Measurements from ENCODE around the gene ZNF774.

ZNF774 gene

GRCh38 chr15:90305932-90306331, 46.2 kb upstream of the ZNF774 start (continued):
- TF ChIP-seq, protein P1, sequence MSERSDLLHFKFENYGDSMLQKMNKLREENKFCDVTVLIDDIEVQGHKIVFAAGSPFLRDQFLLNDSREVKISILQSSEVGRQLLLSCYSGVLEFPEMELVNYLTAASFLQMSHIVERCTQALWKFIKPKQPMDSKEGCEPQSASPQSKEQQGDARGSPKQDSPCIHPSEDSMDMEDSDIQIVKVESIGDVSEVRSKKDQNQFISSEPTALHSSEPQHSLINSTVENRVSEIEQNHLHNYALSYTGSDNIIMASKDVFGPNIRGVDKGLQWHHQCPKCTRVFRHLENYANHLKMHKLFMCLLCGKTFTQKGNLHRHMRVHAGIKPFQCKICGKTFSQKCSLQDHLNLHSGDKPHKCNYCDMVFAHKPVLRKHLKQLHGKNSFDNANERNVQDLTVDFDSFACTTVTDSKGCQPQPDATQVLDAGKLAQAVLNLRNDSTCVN (tag by site-specific recombination; optimal IDR thresholded peaks at IDR 0.05): no peak
- no peak for TF ChIP-seq ZNF768 (tag by site-specific recombination; IDR thresholded peaks at IDR 0.05)
- no peak for TF ChIP-seq ZNF214 (tag by site-specific recombination; IDR thresholded peaks at IDR 0.05; ENCODE audit: borderline replicate concordance)

GRCh38 chr15:90306560-90306959, 45.5 kb upstream of the ZNF774 start:
- no peak overlapping the region for H3K27ac ChIP-seq (ENCODE audit: extremely low read depth, low read depth, low read length)
- no peaks in the 10 kb centered on the region for H3K4me1 ChIP-seq (ENCODE audit: control insufficient read depth, insufficient read depth, low read length)
- no peaks in the 10 kb centered on the region for H3K36me3 ChIP-seq (ENCODE audit: control insufficient read depth in 2 of 2, insufficient read depth in 1 of 2, low read length in 2 of 2)
- TF ChIP-seq MZF1 (tag by site-specific recombination; IDR thresholded peaks at IDR 0.05; ENCODE audit: borderline replicate concordance) (no peak), ZNF155 (tag by site-specific recombination; IDR thresholded peaks at IDR 0.05) (no peak), EGR2 (tag by site-specific recombination; IDR thresholded peaks at IDR 0.05; ENCODE audit: low read depth) (peak; percentile 64), ZFHX2 (tag by site-specific recombination; conservative IDR thresholded peaks at IDR 0.05) (peak; percentile 67), ZNF776 (tag by site-specific recombination; IDR thresholded peaks at IDR 0.05; ENCODE audit: borderline replicate concordance) (no peak)
- CTCF ChIA-PET: interaction anchor here (0.6 to 4.2 kb wide), 6 partner anchors 8 to 424 kb away, joined by 3 to 56 read pairs (median 6); no protein-coding TSS in a partner anchor
- POLR2A ChIA-PET: no interaction called here
- no peaks in the 10 kb centered on the region for H3K9me3 ChIP-seq (ENCODE audit: control insufficient read depth, insufficient read depth, low read depth, low read length)
- H3K4me3 ChIP-seq (ENCODE audit: low read depth, low read length): no peak overlapping the region

DNA sequence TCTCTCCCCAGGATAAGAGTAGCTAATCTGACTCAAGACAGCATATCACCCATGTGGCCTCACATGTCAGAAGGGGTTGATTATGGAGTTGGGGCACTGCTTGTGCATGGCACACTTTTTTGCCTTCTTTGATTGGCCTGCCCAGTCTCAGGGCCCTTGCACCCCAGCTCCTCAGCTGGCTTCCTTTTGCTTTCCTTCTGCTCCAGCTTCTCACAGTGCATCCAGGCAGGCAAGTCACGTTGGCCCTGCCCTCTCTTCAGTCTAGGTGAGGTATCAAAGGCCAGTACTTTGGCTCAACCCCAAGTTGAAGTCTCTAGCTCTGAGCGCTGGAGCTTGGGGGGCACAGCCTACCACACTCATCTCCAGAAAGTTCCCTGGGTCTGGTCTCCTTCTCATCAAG, 44.4 kb upstream of the ZNF774 start:
- ChIA-PET CTCF (interaction anchor here (0.6 to 4.2 kb wide), 5 partner anchors 11 to 175 kb away, joined by 3 to 56 read pairs (median 7); no protein-coding TSS in a partner anchor), POLR2A (no interaction called here)
- TF ChIP-seq, protein P2, sequence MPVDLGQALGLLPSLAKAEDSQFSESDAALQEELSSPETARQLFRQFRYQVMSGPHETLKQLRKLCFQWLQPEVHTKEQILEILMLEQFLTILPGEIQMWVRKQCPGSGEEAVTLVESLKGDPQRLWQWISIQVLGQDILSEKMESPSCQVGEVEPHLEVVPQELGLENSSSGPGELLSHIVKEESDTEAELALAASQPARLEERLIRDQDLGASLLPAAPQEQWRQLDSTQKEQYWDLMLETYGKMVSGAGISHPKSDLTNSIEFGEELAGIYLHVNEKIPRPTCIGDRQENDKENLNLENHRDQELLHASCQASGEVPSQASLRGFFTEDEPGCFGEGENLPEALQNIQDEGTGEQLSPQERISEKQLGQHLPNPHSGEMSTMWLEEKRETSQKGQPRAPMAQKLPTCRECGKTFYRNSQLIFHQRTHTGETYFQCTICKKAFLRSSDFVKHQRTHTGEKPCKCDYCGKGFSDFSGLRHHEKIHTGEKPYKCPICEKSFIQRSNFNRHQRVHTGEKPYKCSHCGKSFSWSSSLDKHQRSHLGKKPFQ (tag by site-specific recombination; IDR thresholded peaks at IDR 0.05): no peak
- TF ChIP-seq ZNF223 (tag by site-specific recombination; IDR thresholded peaks at IDR 0.05): no peak

DNA sequence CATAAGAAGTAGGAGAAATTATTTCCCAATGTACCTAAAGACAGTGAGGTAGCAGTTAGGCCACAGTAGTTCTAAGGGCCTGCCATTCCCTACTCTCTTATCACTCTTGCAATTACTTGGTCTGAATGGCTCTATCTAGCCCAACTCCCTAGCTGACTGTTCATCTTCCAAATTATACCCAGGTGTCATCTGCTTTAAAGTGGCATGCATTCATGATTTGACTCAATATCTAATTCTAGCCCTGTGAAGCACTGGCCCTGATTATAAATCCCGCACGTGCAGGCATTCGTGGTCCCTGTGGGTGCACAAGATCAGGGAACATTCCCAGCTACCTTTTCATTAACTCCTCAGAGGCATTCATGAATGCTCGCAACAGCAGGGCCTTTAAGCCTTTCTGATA, 43.1 kb upstream of the ZNF774 start:
- POLR2A ChIA-PET: no interaction called here
- Histone ChIP-seq H3K9me3 (ENCODE audit: control insufficient read depth, insufficient read depth, low read depth, low read length) (no peaks in the 10 kb centered on the region), H3K4me1 (ENCODE audit: control insufficient read depth, insufficient read depth, low read length) (no peaks in the 10 kb centered on the region), H3K4me3 (ENCODE audit: low read depth, low read length) (no peak overlapping the region), H3K27ac (ENCODE audit: extremely low read depth, low read depth, low read length) (no peak overlapping the region), H3K36me3 (ENCODE audit: control insufficient read depth in 2 of 2, insufficient read depth in 1 of 2, low read length in 2 of 2) (no peaks in the 10 kb centered on the region)
- CTCF ChIA-PET: interaction anchor here (0.5 to 3.8 kb wide), 4 partner anchors 11 to 436 kb away, joined by 4 to 44 read pairs (median 10); no protein-coding TSS in a partner anchor
- no peak for TF ChIP-seq ZNF16 (tag by site-specific recombination; IDR thresholded peaks at IDR 0.05; ENCODE audit: low read depth)
- TF ChIP-seq ZNF629 (tag by site-specific recombination; IDR thresholded peaks at IDR 0.05): no peak
- TF ChIP-seq ZNF660 (tag by site-specific recombination; IDR thresholded peaks at IDR 0.05): no peak
- no peak for TF ChIP-seq ZNF654 (tag by site-specific recombination; IDR thresholded peaks at IDR 0.05; ENCODE audit: low read depth)
- TF ChIP-seq KLF8 (tag by site-specific recombination; IDR thresholded peaks at IDR 0.05): no peak
- no peak for TF ChIP-seq TRIM28 (IDR thresholded peaks at IDR 0.05; ENCODE audit: borderline replicate concordance, low read length)
- no peak for TF ChIP-seq ZNF155 (tag by site-specific recombination; IDR thresholded peaks at IDR 0.05)
- TF ChIP-seq, protein P3, sequence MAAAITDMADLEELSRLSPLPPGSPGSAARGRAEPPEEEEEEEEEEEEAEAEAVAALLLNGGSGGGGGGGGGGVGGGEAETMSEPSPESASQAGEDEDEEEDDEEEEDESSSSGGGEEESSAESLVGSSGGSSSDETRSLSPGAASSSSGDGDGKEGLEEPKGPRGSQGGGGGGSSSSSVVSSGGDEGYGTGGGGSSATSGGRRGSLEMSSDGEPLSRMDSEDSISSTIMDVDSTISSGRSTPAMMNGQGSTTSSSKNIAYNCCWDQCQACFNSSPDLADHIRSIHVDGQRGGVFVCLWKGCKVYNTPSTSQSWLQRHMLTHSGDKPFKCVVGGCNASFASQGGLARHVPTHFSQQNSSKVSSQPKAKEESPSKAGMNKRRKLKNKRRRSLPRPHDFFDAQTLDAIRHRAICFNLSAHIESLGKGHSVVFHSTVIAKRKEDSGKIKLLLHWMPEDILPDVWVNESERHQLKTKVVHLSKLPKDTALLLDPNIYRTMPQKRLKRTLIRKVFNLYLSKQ (tag by site-specific recombination; IDR thresholded peaks at IDR 0.05; ENCODE audit: borderline replicate concordance): no peak
- no peak for TF ChIP-seq ZNF76 (tag by site-specific recombination; IDR thresholded peaks at IDR 0.05; ENCODE audit: borderline replicate concordance, low read depth)
- no peak for TF ChIP-seq ZNF19 (tag by site-specific recombination; IDR thresholded peaks at IDR 0.05; ENCODE audit: low read depth)
- TF ChIP-seq ZNF280D (tag by site-specific recombination; IDR thresholded peaks at IDR 0.05): no peak
- no peak for TF ChIP-seq ZNF544 (tag by site-specific recombination; IDR thresholded peaks at IDR 0.05)
- TF ChIP-seq ZNF768 (tag by site-specific recombination; IDR thresholded peaks at IDR 0.05): no peak
- TF ChIP-seq ZNF791 (tag by site-specific recombination; IDR thresholded peaks at IDR 0.05): no peak

More for the DNA sequence above, 44.4 kb upstream of the ZNF774 start:
- Histone ChIP-seq H3K36me3 (ENCODE audit: control insufficient read depth in 2 of 2, insufficient read depth in 1 of 2, low read length in 2 of 2) (no peaks in the 10 kb centered on the region), H3K4me1 (ENCODE audit: control insufficient read depth, insufficient read depth, low read length) (no peaks in the 10 kb centered on the region), H3K9me3 (ENCODE audit: control insufficient read depth, insufficient read depth, low read depth, low read length) (no peaks in the 10 kb centered on the region), H3K27ac (ENCODE audit: extremely low read depth, low read depth, low read length) (no peak overlapping the region), H3K4me3 (ENCODE audit: low read depth, low read length) (no peak overlapping the region)
